H54 (cell line): Measurements from ENCODE around the gene HIRA.

Source experiments
- DNase-seq: peaks from one replicate; pipeline ENCODE4 v3.0.0; 2011; ENCODE audit warnings: low spot score, mixed read lengths; ENCODE audit not compliant: insufficient read length
- FAIRE-seq: peaks from 3 replicates; lab custom pipeline; 2011; peaks lifted over from hg19 to GRCh38; lab: Jason Lieb, UNC
- POLR2A ChIP-seq: IDR thresholded peaks from 2 replicates; pipeline ENCODE4 v1.6.1; 2011; ENCODE audit warnings: low read depth, mild to moderate bottlenecking, low read length

HIRA gene

DNA sequence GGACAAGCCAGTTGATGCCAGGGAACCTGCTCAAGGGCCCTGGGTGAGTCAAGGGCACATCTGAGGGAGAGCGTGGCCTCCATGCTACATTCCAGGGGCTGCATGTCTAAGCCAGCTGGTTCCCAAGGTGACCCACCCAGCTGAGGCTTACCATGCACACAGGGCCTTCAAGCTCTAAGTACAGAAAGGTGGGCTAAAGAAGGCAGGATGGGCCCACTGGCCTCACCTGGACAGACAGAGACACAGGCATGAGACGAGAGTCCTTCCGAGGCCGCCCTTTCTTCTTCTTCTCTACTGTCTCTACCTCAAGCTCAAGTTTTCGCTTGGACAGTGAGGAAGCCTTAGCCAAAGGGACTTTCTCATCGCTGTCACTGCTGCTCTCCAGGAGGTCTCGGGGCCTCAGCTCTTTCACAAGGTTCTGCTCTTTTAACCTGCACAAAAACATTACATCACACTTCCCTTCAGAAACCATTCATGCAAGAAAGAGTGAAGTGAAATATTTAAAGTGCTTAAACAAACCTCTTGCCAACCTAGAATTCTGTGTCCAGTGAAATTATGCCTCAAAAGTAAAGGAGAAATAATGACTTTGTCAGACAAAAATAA, 69.9 kb downstream of the HIRA start:
- FAIRE-seq (no peak), DNase-seq (no peak)
- no peak for TF ChIP-seq POLR2A

DNA sequence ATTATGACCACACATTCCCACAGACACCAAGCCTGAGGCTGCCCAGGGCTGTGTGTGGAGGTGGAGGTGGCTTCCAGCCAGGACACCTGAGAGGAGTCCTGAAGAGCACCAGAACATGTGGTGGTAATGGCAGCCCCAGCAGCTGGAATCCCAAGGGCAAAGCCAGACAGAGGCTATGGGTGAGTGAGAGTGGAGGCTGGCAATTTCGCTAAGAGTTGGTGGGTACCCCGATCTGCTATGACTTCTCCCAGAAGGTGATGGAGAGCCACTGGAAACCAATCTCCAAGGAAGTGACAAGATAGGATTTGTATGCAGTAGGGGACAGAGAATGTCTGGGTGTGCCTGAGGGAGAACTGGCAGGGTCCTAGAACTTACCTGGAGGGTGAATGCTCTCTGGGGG, 70.7 kb downstream of the HIRA start:
- DNase-seq: no peak
- FAIRE-seq: no peak
- TF ChIP-seq POLR2A: no peak

DNA sequence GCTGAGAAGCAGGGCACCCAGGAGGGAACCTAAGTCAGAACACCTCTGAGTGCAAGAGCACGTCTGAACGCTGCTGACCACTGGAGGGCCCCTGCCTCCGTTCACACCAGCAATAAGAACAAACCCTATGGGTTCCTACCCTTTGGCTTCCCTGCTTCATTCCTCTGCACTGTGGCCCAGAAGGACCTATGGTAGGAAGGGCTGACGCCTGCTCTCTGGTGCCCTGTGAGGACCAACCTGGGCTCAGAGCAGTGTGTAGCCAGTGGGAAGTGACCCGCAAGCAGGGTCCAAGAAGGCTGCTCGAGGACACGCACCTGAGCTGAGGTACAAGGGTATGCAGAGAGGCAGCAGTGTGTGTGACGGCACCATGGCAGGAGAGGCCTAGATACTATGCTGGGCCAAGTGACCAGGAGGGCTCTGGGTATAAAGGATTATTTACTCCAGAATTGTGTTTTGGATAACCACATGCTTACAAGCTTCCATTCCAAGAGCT, 71.2 kb downstream of the HIRA start:
- no peak for TF ChIP-seq POLR2A
- FAIRE-seq (no peak), DNase-seq (no peak)

DNA sequence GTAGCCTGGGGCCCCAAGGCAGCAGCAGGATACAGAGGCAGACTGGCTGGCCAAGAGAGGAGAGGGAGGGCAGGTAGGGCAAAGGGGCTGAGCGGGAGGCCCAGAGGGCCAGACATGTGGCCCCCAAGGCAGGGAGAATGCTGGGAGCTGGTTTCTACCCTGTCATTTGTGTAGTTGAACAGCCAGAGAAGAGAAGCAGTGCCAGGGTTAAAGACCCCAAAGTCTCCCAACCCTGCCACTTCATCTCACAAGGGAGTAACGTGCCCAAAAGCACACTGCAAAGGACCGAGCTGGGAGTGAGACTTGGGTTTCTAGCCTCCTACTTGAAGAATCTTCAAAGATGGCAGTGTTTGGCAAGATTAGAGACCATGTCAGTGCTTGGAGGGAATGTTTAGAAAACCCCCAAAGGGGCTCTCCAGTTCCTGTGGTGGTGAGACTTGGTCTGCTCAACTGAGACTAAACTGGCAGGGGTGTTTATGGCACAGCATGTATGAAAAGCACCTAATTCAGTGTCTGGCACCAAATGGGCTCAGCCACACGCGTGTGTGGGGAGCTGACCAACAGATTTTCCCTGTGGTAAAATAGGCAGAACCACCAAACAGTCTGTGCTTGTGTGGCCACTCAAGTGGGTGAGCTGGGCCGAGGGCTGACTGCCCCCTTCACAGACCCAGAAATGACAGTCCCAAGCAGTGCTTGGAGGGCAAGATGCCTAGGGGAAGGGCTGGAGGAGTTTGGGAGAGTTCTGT, 71.8 kb downstream of the HIRA start:
- TF ChIP-seq POLR2A: no peak
- FAIRE-seq: no peak
- no peak for DNase-seq

DNA sequence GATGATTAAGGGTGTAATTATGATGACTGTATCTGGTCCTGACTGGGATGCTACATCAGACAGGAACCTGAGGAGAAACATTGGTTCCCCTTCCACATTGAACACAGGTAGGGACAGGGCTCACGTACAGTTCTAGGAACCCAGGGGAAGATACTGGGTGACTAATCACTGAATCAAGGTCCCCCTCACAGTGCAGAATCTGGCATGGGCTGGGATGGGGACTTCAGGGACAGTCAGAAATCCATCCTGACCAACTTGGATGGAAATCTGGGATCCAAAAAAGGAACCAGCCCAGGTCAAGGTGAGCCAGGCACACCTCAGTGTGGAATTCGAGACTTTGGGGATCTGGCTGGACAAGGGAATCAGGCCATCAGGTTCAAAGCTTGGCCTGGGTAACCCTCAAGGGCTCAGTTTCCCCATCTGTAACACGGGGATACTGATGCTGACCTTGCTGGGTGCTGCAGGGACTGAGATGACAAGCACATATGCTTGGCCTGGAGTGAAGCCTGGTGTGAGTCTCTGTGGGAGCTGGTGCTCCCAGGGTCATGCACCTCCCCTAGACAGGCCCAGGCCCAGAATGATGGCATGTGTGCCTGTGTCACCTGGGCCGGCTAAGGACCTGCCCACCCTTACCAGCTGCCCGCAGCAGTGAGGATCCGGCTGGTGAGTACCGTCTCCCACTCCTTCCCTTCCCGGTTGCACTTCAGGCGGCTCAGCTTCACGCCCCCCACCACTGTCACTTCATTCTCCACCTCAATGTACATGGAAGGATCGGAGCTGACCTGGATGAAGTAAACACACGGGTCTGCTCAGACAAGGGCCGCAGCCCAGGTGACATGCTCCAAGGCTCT, 72.6 kb downstream of the HIRA start:
- DNase-seq: no peak
- FAIRE-seq: no peak
- no peak for TF ChIP-seq POLR2A

DNA sequence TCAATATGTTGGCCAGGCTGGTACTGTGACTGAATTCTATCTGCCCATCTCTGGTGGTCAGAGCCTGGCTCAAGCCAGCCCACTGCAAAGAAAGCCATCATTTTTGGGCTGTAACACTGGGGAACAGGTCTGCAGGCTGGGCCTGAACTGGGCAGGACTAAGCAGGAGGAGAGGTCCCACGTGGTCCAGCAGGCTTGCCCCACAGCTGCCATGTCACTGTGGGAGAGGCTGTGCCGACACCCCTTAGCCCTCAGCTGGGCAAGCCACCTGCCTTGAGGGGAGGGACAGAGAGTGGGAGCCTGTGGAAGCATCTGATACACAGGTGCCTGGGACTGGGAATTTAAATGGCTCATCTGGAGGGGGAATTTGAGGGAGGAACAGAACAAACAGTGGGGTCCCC, 73.3 kb downstream of the HIRA start:
- no peak for DNase-seq
- no peak for TF ChIP-seq POLR2A
- no peak for FAIRE-seq

DNA sequence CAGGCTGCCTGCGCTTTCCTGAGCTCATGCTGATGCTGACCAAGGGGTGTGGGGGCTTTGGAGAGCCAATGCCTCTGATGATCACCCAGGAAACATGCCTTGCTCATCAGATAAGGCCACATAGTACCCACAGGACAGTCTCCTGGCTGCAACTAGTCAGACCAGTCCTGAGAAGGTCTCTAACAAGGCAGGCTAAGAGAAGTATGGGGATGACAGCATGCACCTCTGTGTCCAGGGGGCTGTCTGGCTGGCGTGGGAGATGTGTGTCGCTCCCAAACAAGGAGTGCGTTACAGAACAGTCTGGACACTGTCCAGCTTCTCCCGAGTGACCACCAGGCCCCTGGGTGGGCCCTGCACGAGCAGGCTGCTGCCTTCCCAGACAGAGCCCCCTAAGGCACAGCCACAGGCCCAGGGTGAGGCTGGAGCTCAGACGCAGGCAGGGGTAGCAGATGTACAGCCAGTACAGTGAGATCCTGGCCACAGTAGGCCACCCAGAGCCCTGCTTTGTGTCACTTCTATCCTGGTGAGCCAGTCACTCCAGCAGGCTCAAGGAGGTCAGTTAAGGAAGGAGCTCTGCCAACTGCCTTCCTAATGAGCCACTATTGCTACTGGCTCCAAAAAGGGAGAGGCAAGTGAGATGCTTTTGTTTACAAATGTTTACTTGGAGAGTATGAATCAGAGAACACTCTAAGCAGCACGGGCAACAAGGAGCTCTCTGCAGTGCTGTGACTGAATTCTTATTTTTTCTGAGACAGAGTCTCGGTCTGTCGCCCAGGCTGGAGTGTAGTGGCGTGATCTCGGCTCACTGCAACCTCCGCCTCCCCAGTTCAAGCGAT, 74.0 kb downstream of the HIRA start:
- DNase-seq (no peak), FAIRE-seq (no peak)
- TF ChIP-seq POLR2A: no peak

DNA sequence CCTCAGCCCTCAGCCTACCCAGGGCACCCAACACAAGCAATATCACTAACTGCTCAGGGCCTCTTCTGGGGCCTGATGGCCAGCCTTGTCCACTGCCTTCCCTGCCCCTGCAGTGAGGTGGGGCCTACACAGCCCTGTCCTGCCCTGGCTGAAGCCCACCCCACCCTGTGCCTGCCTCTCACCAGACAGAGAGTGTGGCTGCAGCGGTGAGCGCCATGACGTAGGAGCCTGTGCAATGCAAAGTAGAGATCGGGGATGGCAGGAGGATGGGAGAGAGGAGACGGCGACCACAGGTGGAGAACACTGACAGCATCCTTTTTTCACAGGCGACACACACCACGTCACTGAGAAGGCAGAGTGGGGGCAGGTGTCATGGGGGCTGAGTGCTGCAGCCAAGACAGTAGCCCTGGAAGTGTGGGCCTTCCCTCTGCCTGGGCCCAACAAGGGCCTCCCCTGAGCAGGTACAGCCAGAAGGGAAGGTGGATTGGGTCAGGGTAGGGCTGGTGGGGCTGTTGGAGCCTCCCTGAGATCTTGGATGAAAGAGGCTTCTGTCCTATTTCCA, 74.7 kb downstream of the HIRA start:
- no peak for FAIRE-seq
- TF ChIP-seq POLR2A: no peak

DNA sequence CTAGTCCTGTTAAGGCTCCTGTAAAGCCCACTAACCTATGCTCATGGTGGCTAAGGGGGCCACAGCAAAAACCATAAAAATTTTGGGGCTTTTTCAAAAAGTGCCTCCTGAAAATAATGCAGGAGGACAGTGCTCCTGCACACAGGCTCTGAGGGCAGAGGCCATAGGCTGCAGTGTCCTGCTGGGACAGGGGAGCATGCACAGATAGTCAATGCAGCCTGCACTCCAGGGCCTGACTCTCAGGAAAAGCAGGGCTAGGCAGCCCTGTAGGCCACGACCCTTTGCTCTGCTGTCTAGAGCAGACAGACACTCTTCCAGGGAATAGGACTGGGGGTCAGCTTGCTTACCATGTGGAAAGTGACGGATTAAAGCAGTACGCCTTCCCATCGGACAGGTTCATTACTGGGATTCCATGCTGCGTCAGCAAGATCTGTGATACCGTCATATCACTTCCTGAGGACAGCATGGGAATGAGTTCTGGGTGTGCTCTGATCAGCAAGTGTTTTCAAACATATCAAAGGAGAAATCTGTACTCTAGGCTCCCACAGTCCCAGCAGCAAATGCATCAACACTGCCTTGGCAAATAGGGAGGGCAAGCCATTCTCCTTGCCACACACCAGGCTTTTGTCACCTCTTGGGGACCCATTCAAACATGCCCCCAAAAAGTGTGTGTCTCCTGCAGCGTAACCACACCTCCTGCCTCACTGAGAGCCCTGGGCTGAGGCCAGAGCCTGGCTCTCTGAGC, 75.9 kb downstream of the HIRA start:
- no peak for TF ChIP-seq POLR2A
- DNase-seq (no peak), FAIRE-seq (no peak)

More for the DNA sequence above, 74.7 kb downstream of the HIRA start:
- DNase-seq: no peak

DNA sequence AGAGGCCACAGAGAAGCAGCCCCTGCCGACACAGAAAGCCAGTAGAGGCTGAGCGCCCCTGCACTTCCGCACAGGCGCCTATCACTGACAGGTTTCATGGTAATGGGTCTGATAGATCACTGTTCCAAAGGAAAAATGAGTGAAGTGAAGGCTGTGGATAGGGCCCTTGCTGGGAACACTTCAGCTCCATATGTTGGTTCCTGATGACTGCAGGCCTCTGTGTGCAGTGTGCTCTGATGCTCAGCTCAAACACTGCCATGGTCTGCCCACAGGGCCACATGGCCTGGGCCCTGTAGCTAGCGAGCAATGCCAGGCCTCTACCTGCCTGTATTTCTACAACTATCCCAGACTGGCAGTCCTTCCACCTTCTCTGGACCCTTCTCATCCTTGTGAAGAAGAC, 77.3 kb downstream of the HIRA start:
- TF ChIP-seq POLR2A: no peak
- DNase-seq: no peak
- no peak for FAIRE-seq

DNA sequence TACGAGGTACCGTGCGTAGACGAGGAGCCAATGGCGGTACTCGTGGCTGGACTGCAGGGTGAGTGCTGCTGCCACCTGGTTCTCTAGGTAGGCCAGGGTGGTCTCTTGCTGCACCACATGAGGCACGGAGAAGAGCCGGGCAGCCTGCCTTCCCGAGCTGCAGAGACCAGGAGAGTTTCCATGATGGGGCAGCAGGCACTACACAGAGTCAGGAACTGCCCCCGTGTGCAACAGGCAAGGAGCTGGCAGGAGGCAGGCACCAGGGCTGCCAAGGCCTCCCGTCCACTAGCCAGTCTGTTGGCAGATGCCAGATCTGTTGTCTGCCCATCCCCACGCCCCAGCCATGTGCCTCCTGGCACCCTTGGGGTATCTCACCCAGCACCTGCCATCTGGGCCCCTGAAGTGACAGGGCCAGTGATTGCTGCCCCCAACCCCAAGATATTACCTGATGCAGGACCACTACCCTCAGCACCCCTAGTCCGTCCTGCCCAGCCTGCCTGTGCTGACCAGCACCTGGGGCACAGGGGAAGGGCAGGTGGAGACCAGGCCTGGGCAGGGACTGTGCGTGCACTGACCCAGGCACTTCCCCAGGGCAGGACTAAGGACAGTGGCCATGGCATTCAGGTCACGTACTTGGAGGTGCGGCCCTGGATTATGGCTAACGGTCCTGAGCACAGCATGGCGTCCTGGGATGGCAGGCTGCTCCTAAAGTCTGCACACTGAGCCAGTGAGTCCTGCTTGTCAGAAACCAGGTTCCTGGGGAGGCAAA, 78.0 kb downstream of the HIRA start:
- no peak for TF ChIP-seq POLR2A
- no peak for DNase-seq
- no peak for FAIRE-seq

DNA sequence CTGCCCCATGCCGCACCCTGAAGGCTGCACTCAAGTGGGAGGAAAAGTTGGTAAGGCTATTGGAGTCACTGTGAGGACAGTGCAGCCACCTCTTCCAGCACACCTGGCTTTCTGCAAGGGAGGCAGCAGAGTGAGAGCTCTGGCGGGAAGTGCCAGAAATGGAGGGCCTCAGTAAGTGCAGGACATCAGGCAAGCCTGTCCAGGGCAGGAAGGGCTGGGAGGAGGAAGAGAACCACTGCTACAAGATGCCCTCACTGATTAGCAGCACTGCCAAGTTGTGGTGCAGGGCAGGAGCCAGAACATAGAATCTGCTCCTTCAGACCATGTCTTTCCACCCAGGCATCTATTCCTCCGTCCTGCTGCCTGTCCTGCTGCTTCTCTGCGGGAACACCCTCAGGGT, 78.8 kb downstream of the HIRA start:
- DNase-seq (no peak), FAIRE-seq (no peak)
- TF ChIP-seq POLR2A: no peak

DNA sequence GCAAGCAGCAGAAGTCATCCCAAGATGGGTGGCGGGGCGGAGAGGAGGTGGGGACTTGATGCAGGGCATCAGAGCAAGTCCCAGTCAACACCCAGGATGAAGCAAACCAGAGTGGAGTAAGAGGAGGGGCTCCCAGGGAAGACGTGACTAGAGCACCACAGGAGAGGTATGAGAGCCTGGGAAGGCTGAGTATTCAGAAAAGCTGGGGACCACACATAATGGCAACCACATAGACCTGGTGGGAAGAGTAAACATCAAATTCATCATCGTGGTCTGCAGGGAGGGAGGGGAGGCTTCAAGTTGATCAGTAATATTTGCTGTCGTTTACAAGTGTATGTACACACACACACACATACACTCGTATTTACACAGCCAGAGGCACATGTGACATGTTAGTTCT, 79.3 kb downstream of the HIRA start:
- FAIRE-seq: no peak
- TF ChIP-seq POLR2A: no peak
- DNase-seq: no peak
